ENCODE data around the gene LAMP5. TPM values are rescaled to one million over a fixed set of nuclear protein-coding genes. Genes with fewer than 3 reads are reported as not detected.

The LAMP5 gene
- total RNA-seq, 4 donors from 2014 or later, result not detected

- intact Hi-C loops (cut with DNase I; ENCODE audit: low total_unique reads), result no loop called here
- DNase-seq (no peak), ATAC-seq (no peak)
- in situ Hi-C loops (cut with MboI; ENCODE audit: low sequenced_read_pairs in 4 of 4), result no loop called here
- TF ChIP-seq CTCF (IDR thresholded peaks at IDR 0.05 in 4 of 5, conservative IDR thresholded peaks at IDR 0.05 in 1 of 5) (no peak), POLR2A (IDR thresholded peaks at IDR 0.05) (no peak)
- Histone ChIP-seq H3K4me1 (peaks cover 0 to 9% of the 10 kb centered on the region in 2 donors), H3K4me3 (no peak overlapping the region), H3K36me3 (no peaks in the 10 kb centered on the region), H3K9me3 (no peaks in the 10 kb centered on the region), H3K27ac (no peak overlapping the region), H3K27me3 (peaks cover 23 to 31% (median 28%) of the 10 kb centered on the region in 3 donors)
These were observed 4.3 kb downstream of the LAMP5 start for GRCh38 chr20:9518576-9519175.

GRCh38 chr20:9520086-9520485, 5.7 kb downstream of the LAMP5 start:
- no peak for ATAC-seq
- TF ChIP-seq CTCF (IDR thresholded peaks at IDR 0.05 in 4 of 5, conservative IDR thresholded peaks at IDR 0.05 in 1 of 5) (no peak), POLR2A (IDR thresholded peaks at IDR 0.05) (no peak)
- Histone ChIP-seq H3K4me1 (peaks cover 0 to 2% of the 10 kb centered on the region in 2 donors), H3K27me3 (peaks cover 14 to 19% (median 17%) of the 10 kb centered on the region in 3 donors), H3K36me3 (no peaks in the 10 kb centered on the region), H3K27ac (no peak overlapping the region), H3K4me3 (no peak overlapping the region), H3K9me3 (no peaks in the 10 kb centered on the region)
- intact Hi-C loops (cut with DNase I; ENCODE audit: low total_unique reads) (no loop called here), in situ Hi-C loops (cut with MboI; ENCODE audit: low sequenced_read_pairs in 4 of 4) (no loop called here)
- DNase-seq, result no peak

- TF ChIP-seq POLR2A (IDR thresholded peaks at IDR 0.05) (no peak), CTCF (IDR thresholded peaks at IDR 0.05 in 4 of 5, conservative IDR thresholded peaks at IDR 0.05 in 1 of 5) (no peak)
- ATAC-seq (no peak), DNase-seq (no peak)
- Histone ChIP-seq H3K27me3 (peaks cover 0 to 10% (median 0%) of the 10 kb centered on the region in 3 donors), H3K9me3 (no peaks in the 10 kb centered on the region), H3K27ac (no peak overlapping the region), H3K4me1 (no peaks in the 10 kb centered on the region), H3K36me3 (no peaks in the 10 kb centered on the region), H3K4me3 (no peak overlapping the region)
- in situ Hi-C loops (cut with MboI; ENCODE audit: low sequenced_read_pairs in 4 of 4), result no loop called here
- intact Hi-C loops (cut with DNase I; ENCODE audit: low total_unique reads), result no loop called here
These were observed 9.2 kb downstream of the LAMP5 start for GRCh38 chr20:9523636-9524035.

- H3K4me3 ChIP-seq, result no peak overlapping the region
- ATAC-seq, result no peak
- no peak for DNase-seq
- H3K27me3 ChIP-seq, result no peaks in the 10 kb centered on the region
- no peaks in the 10 kb centered on the region for H3K9me3 ChIP-seq
- H3K4me1 ChIP-seq, result no peaks in the 10 kb centered on the region
- intact Hi-C loops (cut with DNase I; ENCODE audit: low total_unique reads), result no loop called here
- TF ChIP-seq POLR2A (IDR thresholded peaks at IDR 0.05) (no peak), CTCF (IDR thresholded peaks at IDR 0.05 in 4 of 5, conservative IDR thresholded peaks at IDR 0.05 in 1 of 5) (no peak)
- H3K36me3 ChIP-seq, result no peaks in the 10 kb centered on the region
- in situ Hi-C loops (cut with MboI; ENCODE audit: low sequenced_read_pairs in 4 of 4), result no loop called here
- H3K27ac ChIP-seq, result no peak overlapping the region
These were observed 17.2 kb downstream of the LAMP5 start for GRCh38 chr20:9531581-9531980.
